DMS114 treated with DMSO at 0.1 percent for 48 hours (cell line): ENCODE results near the gene SLCO4A1.

Source experiments
- DNase-seq: peaks from one replicate; lab custom pipeline; 2025; ENCODE audit not compliant: unreplicated experiment; lab: John Stamatoyannopoulos, UW

The SLCO4A1 gene

DNA sequence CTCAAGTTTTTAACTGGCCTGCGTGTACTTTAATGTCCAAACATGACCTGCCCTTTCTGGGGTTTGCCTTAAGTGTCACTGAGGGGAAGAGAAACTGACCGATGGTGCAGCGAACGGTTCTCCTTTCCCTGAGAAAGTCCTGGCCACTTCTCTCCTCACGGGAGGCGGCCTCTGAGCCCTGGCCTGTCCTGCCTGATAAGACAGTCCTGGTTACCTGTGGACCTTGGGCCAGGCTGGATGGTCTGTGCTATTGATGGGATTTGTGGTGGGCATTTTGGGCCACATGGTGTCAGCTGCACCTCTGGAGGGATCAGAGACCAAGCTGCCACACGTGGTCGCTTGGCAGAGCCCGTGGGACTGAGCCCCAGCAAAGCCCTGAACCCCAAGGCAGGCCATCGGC is 54.7 kb downstream of the SLCO4A1 start:
- no peak for DNase-seq

DNA sequence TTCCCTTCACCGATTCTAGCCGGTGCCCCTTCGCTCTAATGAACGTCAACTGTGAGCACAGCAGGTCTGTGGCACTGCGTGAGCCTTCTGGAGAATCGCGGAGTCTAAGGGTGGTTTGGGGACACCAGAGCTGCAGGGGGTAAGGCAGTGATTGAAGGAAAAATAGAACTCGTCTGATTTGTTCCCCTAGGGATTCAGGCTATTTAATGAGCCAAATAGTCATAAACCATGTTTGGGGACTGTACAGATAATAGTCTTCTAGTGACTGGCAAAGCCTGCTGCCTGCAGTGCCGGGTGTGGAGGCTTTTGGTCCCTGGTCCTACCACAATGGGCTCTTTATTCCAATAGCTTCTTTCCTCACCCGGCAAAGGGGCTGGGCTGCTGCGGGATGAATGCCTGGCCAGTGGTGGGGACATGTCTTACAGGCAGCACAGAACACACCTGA is 55.2 kb downstream of the SLCO4A1 start:
- no peak for DNase-seq

DNA sequence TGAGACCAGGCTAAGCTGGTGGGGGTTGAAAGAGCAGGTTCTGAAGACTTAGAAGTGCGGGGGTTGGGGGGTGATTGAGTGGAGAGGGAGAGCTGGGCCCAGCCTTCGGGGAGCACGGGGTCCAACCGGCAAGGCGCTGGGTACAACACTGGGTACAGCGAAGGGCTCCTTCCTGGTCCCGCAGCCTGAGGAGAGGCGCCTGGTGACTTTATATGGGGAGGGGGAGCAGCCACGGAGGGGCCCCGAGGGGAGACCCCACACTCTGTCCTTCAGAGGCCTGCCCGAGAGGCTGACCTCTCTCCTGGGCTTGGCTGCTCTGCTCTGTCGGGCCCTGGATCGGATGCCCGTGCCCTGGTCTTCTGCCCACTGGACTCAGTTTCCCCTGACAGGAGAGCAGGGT is 55.9 kb downstream of the SLCO4A1 start:
- no peak for DNase-seq

DNA sequence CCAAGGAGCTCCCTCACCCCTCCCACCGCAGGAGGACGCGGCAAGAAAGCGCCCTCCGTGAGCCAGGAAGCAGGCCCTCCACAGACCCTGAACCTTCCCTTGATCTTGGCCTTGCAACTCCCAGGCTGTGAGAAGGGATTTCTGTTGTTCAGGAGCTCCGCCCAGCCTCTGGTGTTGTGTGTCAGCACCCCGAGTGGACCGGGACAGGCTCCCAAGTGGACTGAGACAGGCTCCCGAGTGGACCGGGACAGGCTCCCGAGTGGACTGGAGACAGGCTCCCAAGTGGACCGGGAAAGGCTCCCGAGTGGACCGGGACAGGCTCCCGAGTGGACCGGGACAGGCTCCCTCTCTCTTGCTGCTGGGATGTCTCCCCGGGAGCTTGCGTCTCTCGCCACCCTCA is 57.0 kb downstream of the SLCO4A1 start:
- DNase-seq, result no peak

DNA sequence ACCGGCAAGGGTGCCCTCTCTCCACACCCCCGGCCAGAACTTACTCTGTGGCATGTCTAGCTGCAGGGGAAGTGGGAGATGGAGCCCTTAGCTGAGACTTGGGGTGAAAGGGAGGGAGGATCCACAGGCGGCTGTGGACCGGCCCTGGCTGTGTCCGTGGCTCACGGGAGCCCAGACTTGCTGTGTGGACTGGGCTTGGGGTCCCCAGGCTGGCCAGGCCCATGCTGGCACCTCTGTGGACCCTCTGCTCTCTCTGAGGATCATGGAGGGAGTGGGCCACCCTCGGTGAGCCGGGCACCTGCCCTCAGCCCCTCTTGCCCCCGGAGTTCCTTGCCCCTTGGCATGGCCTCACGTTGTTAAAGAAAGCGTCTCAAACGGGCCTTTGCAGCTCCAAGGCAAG is 57.4 kb downstream of the SLCO4A1 start:
- no peak for DNase-seq

DNA sequence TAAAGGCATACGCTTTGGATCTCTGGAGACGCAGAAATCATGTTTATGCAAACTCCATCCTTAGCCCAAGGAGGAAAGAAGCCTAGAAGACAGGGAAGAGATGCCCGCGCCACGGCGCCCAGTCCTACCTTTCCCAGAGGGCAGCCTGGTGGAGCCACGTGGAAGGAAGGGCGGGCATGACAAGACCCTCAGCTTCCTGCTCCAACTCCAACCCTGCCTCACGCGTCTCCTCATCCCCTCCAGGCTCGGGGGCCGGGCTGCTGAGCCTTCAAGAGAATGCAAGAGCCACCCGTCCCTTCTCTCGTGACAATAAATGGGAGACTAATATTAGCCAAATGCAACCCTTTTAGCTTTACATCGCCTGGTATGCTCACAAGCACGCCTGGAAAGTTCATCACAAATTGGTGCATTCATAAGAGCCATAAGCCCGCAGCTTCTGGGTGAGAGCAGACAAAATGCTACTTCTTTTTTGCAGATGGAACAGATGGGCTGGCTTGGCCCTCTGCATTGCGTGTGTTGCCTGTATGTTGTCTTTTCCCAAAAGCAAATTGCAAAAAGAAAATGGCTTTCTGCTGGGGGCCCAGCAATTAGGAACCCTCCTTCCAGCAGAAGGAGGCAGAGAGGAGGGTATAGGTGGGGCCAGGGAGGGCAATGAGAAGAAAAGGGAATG is 58.1 kb downstream of the SLCO4A1 start:
- DNase-seq, result no peak

DNA sequence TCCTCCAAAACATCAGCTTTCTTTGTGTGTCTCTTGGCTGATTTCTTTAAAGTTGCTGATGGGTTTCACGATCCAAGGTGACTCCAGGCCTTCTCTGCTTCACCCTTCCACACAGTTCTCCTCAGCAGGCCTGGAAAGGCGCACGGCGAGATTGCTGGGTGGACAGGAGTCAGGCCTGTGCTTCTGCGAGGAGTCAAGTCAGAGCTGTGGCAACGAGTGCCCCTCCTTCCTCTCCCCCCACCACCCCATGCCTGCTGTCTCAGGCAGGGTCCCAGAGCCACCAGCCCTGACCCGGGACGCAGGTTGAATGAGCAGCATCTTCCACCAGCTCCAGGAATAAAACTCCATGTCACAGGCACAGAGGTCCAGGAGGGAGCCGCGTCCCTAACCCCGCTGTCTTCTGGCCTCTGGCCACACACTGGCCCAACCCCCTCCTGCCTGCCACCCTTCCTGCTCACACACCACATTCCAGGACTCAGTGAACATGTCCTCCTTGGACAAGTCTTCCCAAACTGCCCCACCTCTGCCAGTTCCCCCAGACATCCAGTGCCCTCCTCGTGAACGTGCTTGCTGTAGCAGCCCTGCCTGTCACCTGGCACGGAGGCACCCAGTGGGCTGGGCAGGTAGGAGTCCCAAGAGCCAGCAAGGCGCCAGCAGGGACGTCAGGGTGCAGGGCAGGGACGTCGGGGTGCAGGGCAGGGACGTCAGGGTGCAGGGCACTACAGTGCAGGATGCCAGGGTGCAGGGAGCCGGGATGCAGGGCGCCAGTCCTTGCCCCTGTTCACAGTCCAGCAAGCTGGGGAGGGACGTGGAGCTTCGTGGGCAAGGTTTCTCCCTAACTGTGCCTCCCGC is 59.1 kb downstream of the SLCO4A1 start:
- no peak for DNase-seq

DNA sequence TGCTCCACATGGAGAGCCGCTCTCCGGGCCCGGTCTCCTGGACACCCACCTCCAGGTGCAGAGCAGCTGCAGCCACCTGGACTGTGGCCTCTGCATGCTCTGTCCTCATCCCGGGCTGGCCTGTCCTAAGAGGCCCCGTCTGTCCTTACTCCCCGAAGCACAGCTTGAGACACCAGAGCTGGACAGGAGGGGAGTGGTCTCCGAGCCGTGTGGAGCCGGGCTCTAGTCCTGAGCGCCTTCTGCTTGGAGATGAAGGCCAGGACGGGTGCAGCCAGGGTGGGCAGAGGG is 59.7 kb downstream of the SLCO4A1 start:
- DNase-seq, result no peak

DNA sequence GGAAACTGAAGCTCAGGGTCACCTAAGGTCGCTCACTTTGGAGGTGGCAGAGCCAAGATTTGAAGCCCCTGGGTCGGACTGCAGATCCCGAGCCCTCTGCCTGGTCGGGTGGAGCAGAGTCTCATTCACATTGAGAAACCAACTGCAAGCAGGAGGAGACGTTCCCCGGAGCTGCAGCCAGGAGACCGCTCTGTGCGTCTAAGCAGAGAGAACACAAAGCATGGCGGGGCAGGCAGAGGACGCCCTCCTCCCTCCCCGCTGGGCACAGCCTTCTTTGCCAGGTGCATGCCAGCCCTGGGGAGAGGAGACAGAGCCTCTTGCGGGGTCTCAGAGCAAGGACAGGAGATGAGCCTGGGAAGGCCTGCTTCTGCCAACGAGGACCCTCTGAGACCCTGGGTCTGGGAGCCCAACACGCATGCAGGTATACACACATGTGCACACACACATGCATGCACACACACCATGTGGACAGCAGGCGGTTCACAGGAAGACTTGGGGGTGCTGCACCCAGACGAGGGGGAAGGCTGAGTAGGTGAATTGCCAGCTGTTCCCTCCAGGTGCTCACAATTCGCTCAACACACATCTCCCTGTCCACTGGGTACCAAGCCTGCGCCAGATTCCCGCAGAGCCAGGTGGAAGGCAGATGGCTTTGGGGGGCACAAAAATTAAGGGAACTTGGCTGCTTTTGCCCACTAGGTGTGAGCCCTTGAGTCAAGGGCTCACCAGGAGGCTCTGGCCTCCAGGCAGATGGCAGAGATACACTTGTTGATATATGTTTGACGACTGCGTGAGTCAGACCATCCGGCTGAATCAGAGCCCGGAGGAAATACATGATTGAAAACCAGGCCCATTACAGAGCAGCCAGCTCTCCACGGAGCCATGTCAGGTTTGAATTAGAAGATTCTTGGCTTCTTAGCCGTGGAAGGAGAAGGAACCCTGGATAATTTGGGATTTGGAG is 60.9 kb downstream of the SLCO4A1 start:
- DNase-seq, result no peak

DNA sequence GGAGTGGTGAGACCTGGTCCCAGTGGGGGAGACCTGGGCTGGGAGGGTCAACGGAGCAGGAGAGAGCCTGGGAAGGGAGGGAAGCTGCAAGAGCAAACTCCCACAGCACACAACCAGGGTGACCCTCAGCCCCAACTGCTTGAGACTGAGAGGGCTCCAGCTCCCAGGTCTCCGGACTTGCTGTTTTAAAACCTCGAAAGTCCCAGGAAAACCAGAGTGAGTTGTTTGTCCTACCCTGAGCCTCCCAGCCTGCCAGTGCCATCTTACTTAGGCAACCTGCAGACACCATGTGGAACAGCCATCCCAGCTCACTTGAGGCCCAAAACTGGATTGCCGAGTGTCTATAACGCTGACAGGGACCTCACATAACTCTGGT is 61.5 kb downstream of the SLCO4A1 start:
- no peak for DNase-seq

DNA sequence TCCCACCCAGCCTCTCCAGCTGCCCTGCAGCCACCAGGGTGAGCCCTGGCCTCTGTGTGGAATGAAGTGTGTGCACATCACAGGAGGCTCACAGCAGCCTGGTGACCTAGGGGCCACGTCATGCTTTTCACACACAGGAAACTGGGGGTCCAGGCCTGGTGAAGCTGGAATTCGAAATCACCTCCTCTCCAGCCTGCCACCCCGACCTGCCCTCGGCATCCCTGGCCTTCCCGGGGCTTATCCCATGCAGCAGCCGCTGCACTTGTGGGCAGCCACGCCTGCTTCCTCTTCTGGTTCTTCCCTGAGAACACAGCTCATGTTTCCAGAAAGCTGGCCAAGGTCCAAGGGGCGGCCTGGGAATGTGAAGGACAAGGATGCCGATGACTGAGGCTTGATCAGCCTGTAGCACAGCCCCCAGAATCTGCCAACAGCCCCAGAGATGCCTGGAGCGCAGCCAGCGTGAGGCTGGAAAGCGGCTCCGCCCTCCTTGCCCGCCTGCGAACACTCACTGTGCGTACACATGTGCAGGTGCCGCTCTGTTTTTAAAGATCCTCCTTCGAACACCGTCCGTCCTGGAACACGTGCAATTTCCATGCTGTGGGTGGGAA is 62.1 kb downstream of the SLCO4A1 start:
- DNase-seq, result no peak

DNA sequence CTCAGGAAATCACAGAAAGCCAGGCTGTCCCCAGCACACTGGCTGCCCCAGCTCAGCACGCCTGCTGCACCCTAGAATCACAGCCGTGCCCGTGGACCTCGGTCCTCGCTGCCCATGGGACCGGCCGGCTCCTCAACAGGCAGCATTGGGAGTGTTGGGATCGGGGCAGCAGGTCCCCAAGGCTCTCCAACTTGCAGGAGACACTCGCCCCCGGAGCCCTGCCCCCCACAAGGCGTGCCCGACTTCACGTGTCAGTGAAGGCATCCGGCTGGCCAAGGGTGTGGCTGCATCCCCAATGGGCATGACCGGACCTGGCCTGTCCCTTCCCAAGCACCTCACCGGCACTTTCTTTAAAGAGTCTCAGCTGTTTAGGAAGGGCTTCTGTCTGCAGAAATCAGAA is 63.3 kb downstream of the SLCO4A1 start:
- no peak for DNase-seq

DNA sequence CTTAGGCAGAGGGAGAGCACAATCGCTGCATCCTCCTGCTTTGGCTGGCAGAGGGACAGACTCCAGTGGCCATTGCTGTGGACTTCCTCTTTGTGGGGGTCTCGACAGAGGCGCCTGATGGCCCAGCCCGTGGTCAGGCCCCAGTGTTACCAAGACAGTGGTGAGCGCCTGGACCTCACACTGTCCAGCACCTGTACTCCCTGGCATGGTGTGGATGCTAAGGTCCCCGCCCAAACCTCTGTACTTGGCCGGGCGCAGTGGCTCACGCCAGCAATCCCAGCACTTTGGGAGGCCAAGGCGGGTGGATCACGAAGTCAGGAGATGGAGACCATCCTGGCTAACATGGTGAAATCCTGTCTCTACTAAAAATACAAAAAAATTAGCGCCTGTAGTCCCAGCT is 64.0 kb downstream of the SLCO4A1 start:
- no peak for DNase-seq

DNA sequence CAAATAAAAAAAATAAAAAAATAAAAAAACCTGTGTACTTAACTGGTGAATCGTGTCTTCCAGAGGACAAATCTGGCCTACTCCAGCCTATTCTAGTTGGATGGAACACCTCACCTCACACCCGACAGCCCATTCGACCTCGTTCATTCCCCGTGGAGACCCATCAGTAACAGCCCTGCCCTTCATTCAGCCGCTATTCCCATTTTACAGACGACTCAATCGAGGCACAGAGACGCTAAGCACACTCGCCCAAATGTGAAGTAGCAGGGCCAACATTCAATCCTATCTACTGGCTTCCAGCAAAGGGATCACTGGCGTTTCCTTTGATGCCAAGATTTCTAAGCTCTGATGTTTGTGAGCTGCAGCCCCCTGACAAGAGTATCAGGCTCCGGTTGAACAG is 64.6 kb downstream of the SLCO4A1 start:
- no peak for DNase-seq

DNA sequence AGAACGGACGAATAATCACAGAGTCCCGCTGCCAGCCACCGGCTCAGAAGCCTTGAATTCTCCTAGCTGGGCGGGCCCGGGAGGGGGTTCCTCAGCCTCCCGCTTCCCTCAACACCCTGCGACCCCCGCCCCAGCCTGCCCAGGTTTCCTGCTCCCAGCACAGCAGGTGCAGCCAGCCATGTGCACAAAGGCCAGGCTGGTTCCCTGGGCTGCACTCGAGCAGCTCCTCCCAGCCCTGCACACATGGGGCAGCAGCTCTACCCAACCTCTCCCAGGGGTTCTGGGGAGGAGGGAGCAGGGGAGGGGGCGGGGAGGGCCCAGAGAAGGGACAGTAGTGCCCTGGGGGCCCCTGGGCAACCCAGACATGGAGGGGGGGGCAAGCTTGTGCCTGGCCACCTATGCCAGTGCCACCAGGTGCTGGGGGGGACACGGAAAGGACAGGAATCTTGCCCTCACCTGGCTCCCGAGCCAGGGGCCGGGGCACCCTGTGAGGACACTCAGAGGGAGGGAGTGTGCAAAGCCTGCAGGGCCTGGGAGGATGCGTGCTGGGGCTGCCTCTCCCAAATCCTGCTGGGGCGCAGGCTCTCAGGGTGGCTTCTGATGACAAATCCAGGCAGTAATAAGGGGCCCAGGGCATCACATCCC is 65.1 kb downstream of the SLCO4A1 start:
- no peak for DNase-seq

DNA sequence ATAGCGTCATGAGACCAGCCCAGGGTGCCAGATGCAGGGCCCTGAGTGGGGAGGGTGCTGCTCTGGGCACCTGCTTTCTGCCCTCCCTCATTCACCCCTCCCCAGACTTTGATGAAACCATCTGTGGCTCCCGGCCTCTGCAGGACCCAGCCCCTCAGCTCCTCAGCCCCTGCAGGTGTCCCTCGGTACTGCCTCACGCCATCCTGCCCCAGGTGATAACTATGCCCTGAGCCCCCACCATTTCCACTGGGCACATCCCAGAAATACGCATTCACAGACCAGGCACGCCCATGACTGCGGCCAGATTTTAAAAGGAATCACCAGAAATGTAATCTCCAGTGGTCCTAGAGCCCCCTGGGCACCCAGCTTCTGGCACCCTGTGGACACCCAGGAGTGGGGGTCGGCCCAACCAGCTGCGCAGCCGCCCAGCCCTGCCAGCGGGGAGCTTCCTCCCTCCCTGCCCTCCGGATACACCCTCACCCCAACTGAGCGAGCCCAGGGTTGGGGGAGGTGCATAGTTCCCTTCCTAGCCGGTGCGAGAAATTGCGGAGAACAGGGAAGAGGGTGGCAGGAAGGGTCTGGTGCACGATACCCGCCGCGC is 65.7 kb downstream of the SLCO4A1 start:
- DNase-seq, result no peak

DNA sequence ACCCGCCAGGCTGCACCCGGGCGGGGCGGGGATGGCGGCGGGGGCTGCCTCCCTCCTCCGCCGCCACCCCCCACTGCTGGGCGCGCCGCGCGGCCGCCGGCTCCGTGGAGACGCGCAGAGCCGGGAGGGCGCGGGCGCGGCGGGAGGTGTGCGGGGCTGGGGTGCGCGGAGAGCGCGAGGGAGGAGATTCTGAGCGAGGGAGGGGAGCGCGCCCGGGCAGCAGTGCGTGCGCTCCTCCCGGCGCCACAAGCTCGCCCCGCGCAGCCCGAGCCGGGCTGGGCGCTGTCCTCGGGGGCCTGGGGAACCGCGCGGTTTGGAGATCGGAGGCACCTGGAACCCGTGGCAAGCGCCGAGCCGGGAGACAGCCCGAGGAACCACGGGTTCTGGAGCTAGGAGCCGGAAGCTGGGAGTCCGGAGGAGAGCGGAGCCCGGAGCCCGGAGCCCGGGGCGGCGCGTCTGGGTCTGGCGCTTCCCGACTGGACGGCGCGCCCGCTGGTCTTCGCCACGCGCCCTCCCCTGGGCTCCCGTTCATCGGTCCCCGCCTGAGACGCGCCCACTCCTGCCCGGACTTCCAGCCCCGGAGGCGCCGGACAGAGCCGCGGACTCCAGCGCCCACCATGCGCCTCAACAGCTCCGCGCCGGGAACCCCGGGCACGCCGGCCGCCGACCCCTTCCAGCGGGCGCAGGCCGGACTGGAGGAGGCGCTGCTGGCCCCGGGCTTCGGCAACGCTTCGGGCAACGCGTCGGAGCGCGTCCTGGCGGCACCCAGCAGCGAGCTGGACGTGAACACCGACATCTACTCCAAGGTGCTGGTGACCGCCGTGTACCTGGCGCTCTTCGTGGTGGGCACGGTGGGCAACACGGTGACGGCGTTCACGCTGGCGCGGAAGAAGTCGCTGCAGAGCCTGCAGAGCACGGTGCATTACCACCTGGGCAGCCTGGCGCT is 66.6 kb downstream of the SLCO4A1 start, which contains the start of gene NTSR1:
TSS of gene NTSR1 (plus strand) at position 246 of the 946 bp plus-strand sequence. CDS start at position 618, 372 bp downstream.
- DNase-seq, result no peak

DNA sequence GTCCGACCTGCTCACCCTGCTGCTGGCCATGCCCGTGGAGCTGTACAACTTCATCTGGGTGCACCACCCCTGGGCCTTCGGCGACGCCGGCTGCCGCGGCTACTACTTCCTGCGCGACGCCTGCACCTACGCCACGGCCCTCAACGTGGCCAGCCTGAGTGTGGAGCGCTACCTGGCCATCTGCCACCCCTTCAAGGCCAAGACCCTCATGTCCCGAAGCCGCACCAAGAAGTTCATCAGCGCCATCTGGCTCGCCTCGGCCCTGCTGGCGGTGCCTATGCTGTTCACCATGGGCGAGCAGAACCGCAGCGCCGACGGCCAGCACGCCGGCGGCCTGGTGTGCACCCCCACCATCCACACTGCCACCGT is 67.2 kb downstream of the SLCO4A1 start:
- no peak for DNase-seq

DNA sequence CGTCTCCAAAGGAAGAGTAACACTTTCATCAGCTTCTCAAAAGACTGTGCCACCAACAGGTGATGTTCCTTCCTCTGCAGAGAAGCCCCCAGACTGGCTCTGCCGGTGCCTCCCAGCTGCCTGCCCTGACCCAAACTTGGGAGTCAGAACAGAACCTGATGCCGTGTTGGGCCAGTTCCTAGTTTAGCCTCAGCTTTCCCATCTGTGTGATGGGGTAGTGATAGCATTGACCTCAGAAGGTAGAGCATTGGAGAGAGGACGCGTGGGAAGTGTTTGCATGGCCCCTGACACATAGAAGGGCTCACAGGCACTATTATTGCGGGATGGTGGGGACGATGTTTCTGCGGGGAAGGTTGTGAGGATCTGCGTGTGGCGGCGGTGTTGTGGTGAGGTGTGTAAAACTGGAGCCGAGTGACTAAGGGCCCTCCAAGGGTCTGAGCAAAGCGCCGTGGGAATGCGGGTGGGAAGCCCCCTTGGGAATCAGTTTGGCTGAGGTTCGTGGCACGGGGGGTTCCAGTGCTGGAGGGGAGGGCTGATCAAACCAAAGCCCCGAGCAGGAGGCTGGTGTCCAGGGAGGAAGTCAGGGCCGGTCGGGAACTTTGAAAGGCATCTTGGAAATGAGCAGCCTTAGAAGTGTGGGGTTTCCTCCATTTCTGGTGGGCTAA is 68.0 kb downstream of the SLCO4A1 start:
- DNase-seq, result no peak
